ENCODE results near the gene EPHX1. TPM values are rescaled to one million over a fixed set of nuclear protein-coding genes. Genes with fewer than 3 reads are reported as not detected.

The EPHX1 gene
- total RNA-seq, 4 donors from 2014 or later, result 89.0 to 177 (median 156) TPM

DNA sequence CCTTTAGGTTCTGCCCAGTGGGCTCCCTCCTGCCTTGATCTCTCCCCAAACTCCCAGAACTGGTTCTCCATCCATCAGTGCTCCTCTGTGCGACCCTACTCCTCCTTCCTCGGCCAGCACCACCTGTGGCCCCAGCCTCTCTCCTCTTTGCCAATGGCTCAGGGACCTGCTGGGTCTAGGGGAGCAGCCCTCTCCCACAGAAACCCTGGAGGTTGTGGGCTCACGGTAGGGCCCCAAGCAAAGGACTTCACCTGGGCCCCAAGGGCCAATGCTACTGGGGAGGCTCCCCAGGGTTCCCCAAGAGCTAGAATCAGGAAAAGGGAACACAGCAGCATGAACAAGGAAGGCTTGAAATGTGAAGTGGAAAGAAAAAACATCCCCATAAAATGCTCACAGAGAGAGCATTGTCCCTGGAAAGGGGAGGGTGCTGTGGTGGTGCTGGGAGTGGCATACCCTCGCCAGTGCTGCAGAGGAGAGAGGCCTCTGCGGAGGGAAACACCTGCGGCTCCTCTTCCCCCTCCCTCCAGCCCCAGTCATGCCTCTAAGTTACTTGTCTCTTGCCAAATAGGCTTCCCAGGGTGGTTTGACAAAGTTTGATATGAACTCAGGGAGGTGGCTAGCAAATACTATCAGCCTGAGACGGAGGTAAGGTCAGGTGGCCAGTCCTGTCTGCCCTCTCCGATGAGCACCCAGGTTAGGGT, 69.7 kb downstream of the EPHX1 start:
- ATAC-seq (ENCODE audit: low FRiP score) (no peak), DNase-seq (ENCODE audit: low spot score) (no peak)
- TF ChIP-seq, protein P1, sequence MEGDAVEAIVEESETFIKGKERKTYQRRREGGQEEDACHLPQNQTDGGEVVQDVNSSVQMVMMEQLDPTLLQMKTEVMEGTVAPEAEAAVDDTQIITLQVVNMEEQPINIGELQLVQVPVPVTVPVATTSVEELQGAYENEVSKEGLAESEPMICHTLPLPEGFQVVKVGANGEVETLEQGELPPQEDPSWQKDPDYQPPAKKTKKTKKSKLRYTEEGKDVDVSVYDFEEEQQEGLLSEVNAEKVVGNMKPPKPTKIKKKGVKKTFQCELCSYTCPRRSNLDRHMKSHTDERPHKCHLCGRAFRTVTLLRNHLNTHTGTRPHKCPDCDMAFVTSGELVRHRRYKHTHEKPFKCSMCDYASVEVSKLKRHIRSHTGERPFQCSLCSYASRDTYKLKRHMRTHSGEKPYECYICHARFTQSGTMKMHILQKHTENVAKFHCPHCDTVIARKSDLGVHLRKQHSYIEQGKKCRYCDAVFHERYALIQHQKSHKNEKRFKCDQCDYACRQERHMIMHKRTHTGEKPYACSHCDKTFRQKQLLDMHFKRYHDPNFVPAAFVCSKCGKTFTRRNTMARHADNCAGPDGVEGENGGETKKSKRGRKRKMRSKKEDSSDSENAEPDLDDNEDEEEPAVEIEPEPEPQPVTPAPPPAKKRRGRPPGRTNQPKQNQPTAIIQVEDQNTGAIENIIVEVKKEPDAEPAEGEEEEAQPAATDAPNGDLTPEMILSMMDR (IDR thresholded peaks at IDR 0.05), result no peak

DNA sequence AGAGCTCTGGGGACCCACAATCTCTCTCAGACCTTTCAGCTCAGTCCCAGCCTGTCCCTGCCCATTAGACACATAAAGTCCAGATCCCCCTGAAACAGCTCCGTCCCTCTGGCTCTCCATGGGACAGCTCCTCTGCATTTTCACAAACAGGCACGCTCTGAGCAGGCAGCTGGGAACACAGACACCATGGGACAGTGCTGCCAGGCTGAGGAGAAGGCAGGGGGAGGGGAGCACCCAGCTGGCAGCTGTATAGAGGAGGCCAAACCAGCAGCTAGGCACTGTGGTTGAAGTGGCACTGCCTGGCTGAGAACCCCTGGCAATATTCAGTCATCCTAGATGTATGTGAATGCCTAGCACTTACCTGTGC, 70.3 kb downstream of the EPHX1 start:
- no peak for ATAC-seq (ENCODE audit: low FRiP score)
- TF ChIP-seq, protein P1 (IDR thresholded peaks at IDR 0.05), result no peak
- DNase-seq (ENCODE audit: low spot score), result no peak

DNA sequence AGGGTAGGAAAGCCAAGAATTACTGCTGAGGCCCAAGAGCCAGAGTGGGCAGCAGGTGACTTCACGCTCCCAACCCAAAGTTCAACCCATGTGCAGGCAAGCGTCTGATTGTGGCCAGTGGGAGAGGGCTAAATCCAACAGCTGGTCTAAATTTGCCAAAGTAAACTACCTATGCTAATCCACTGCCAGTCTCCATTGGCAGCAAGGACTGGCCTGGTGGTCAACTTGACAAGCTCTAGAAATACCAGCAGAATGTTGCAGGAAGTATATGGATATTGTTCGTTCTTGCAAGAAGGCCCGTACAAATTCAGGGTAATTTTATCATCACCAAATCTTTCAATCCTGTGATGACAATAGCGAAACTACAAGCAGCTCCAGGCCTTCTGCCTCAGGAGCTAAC, 70.7 kb downstream of the EPHX1 start:
- no peak for ATAC-seq (ENCODE audit: low FRiP score)
- TF ChIP-seq, protein P1 (IDR thresholded peaks at IDR 0.05), result no peak
- DNase-seq (ENCODE audit: low spot score), result no peak

DNA sequence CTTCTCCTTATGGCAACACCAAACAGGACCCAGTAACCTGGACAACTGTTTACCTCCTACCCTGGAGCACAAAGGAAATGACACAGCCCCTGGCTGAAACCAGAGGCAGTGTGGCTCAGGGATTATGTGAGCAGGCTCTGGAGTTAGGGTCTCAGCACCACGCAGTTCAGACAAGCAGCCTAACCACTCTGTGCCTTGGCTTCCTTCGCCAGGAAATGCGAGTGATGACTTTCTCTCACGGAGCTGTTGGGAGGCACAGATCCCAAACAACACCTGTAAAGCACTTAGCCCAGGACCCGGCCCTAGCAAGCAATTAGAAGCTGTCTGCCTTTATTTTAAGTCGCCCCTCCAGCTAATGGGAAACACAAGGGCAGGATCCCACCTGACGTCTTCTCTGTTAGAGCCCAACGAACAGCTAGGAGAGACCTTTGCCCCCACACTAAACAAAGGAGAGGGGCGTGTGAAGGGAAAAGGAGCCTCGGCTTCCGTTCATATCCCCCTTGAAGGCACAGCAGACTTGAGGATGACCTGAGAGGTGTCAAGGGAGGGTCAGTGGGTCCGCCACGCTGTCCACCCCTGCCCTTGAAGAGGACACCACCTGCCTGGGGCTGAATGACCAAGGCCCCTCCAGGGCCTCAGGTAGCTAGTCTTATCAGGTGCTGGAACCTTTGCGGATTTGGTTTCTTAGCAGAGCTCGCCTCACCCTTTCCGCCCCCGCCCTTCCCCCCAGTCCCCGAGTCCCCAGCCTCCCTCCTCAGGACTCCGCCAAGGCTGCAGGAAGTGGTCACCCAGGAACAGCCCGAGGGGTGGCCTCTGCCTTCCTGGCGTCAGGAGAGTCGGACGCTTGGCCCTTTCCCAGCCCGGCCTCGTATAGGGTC, 71.4 kb downstream of the EPHX1 start:
- no peak for DNase-seq (ENCODE audit: low spot score)
- ATAC-seq (ENCODE audit: low FRiP score), result peak; percentile 24
- TF ChIP-seq, protein P1 (IDR thresholded peaks at IDR 0.05), result no peak

- peak; percentile 81 for DNase-seq (ENCODE audit: low spot score)
- ATAC-seq (ENCODE audit: low FRiP score), result peak; percentile 88
- TF ChIP-seq, protein P1 (IDR thresholded peaks at IDR 0.05), result no peak
Measured at GRCh38 chr1:225881959-225882693, 72.2 kb downstream of the EPHX1 start, which contains the start of gene TMEM63A. Gene TMEM63A (minus strand): TSS chr1:225882380. CDS start chr1:225877580, 4,800 bp downstream.

DNA sequence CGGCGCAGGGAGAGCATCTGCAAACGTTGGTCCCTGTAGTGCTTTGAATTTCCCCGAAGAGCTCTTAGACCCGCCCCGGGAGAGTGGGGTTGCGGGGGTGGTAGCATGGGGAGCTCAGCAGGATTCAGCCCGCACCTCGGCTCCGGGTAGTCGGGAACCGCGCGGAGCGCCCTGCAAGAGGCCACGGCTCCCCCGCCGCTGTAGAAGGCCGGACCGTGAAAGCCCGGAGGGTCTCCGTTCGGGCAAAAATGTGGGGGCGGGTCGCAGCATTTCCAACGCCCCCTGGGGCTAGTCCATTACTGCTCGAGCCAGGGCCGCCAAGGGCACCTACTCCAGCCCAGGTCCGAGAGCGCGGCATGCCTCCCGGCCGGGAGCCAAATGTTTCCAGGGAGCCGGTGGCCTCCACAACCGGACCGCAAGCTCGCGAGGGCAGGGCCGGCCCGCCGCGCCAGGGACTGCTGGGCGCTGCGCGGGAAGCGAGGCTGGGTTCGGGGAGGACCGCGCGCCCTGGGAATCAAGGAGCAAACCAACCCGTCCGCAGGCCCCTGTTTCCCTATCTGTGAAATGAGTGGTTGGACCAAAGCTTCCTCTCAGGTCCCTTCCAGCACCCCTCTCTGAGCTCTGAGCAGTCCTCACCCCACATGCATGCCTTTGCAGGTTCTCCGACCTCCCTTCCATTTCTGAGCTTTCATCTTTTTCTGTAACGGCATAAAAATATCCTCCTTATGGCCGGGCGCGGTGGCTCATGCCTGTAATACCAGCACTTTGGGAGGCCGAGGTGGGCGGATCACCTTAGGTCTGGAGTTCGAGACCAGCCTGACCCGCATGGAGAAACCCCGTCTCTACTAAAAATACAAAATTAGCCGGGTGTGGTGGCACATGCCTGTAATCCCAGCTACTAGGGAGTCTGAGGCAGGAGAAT, 73.0 kb downstream of the EPHX1 start:
- TF ChIP-seq, protein P1 (IDR thresholded peaks at IDR 0.05), result no peak
- ATAC-seq (ENCODE audit: low FRiP score) (peak; percentile 50), DNase-seq (ENCODE audit: low spot score) (no peak)
